Measurements from ENCODE around the gene SLC4A1AP. TPM values are rescaled to one million over a fixed set of nuclear protein-coding genes. Genes with fewer than 3 reads are reported as not detected.

SLC4A1AP gene
- total and polyA plus RNA-seq, 2 donors (not counting 1 experiment from before 2014, with no cell fraction given) = 8.9 to 23.1 TPM

DNA sequence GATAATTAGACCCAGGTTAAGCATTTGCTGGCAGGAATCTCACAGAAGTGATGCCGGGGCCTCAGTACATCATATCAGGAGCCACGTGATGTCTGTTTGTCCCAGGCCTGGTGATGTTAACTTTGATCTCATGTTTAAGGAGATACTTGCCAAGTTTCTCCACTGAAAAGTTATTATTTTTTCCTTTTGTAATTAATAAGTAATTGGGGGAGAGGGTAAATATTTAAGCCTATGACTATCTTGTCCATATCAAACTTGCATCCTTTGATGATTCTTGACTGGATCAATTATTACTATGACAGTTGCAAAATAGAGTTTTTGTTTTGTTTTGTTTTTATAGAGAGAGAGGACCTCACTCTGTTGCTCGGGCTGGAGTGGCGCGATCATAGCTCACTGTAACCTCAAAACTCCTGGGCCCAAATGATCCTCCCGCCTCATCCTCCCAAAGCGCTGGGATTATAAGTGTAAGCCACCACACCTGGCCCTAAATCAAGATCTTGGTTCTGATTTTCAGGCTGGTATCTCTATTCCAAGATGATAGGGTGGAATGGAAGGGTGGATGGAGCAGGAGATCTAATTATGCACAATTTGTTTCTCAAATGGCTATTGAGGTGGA, 46.4 kb downstream of the SLC4A1AP start:
- Histone ChIP-seq H3K9me3 (ENCODE audit: control extremely low read depth in 1 of 3, control insufficient read depth in 2 of 3, insufficient read depth in 1 of 3, low read length in 2 of 3) (peaks cover 0 to 1% (median 0%) of the 10 kb centered on the region in 3 donors), H3K79me2 (ENCODE audit: control insufficient read depth, insufficient read depth, low read length) (no peaks in the 10 kb centered on the region), H3K4me1 (ENCODE audit: control insufficient read depth in 2 of 2, insufficient read depth in 2 of 2, low read length in 2 of 2) (peaks cover 1 to 2% of the 10 kb centered on the region in 2 donors), H3K27ac (ENCODE audit: low read length in 2 of 2) (no peak overlapping the region), H3K4me3 (ENCODE audit: control extremely low read depth in 1 of 5, extremely low read depth in 1 of 5, insufficient read depth in 1 of 5, low read depth in 2 of 5, low read length in 4 of 5) (no peak overlapping the region), H2AFZ (ENCODE audit: insufficient read depth, low read depth, low read length, poor library complexity, severe bottlenecking) (no peak overlapping the region), H3K9ac (ENCODE audit: low read length) (no peak overlapping the region), H3K27me3 (replicated peaks in 1 of 4; ENCODE audit: control extremely low read depth in 1 of 4, control insufficient read depth in 3 of 4, insufficient read depth in 4 of 4, low read length in 3 of 4) (peaks cover 0 to 6% (median 0%) of the 10 kb centered on the region in 4 experiments), H4K20me1 (ENCODE audit: control insufficient read depth, insufficient read depth, low read length, poor library complexity, severe bottlenecking) (no peaks in the 10 kb centered on the region), H3K36me3 (replicated peaks in 1 of 2; ENCODE audit: control extremely low read depth in 1 of 2, control insufficient read depth in 1 of 2, extremely low read depth in 1 of 2, insufficient read depth in 2 of 2, low read length in 1 of 2) (no peaks in the 10 kb centered on the region), H3K4me2 (replicated peaks; ENCODE audit: low read depth, low read length, poor library complexity, severe bottlenecking) (no peak overlapping the region)
- CTCF ChIA-PET = no interaction called here
- H3K4me3 Mint-ChIP-seq = no peak overlapping the region
- ATAC-seq (ENCODE audit: low read depth) = no peak
- H3K9me3 Mint-ChIP-seq (ENCODE audit: insufficient read depth) = no peaks in the 10 kb centered on the region
- peaks cover 7% of the 10 kb centered on the region for H3K4me1 Mint-ChIP-seq
- intact Hi-C loops (cut with micrococcal nuclease) = no loop called here
- POLR2A ChIA-PET = no interaction called here
- TF ChIP-seq EZH2 (IDR thresholded peaks at IDR 0.05; ENCODE audit: borderline replicate concordance, insufficient read depth, low read depth, low read length, poor library complexity, severe bottlenecking) = no peak
- TF ChIP-seq, protein P1, sequence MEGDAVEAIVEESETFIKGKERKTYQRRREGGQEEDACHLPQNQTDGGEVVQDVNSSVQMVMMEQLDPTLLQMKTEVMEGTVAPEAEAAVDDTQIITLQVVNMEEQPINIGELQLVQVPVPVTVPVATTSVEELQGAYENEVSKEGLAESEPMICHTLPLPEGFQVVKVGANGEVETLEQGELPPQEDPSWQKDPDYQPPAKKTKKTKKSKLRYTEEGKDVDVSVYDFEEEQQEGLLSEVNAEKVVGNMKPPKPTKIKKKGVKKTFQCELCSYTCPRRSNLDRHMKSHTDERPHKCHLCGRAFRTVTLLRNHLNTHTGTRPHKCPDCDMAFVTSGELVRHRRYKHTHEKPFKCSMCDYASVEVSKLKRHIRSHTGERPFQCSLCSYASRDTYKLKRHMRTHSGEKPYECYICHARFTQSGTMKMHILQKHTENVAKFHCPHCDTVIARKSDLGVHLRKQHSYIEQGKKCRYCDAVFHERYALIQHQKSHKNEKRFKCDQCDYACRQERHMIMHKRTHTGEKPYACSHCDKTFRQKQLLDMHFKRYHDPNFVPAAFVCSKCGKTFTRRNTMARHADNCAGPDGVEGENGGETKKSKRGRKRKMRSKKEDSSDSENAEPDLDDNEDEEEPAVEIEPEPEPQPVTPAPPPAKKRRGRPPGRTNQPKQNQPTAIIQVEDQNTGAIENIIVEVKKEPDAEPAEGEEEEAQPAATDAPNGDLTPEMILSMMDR (IDR thresholded peaks at IDR 0.05) = no peak
- DNase-seq = no peak
- peaks cover 31% of the 10 kb centered on the region for H3K27me3 Mint-ChIP-seq
- WGBS (ENCODE audit: insufficient coverage) = 93% methylated on average over 2 of the region's 7 CpGs
- H3K27ac Mint-ChIP-seq = no peak overlapping the region

DNA sequence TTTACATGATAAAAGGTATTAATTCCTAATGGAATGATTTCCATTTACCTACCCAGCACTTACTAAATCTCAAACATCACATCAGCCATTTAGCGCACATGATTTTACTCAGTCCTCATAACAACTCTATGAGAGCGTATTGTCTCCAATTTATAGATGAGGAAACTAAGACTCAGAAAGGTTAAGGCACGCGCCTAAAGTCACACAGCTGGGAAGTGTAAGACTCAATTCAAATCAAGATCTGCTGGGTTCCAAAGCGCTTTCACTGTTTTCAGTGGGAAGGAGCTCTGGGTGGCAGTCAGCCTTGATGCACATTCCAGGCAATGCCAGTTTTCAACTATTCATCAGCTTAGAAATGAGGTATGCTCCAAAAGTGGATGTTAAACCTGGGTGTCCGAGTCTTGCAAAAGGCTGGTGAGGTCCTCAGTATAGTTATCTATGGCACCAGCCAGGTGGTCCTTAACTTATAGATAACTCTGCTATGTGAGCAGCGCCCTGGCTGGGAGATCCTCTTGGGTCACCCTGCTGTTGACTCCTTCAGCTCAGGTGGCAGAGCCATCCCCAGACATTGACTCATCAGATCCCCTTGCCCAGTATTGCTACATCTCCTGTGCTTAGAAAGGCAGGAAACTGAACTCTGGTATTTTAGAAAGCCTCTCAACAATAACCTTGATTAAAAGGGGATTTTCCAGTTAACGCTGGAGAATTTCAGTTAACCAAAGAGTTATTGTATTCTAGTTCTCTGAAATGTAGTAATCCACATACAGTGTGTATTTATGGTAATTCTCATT, 47.1 kb downstream of the SLC4A1AP start:
- Mint-ChIP-seq H3K27me3 (peaks cover 31% of the 10 kb centered on the region), H3K27ac (no peak overlapping the region), H3K9me3 (ENCODE audit: insufficient read depth) (no peaks in the 10 kb centered on the region), H3K4me3 (no peak overlapping the region), H3K4me1 (peaks cover 7% of the 10 kb centered on the region)
- Histone ChIP-seq H3K4me3 (ENCODE audit: control extremely low read depth in 1 of 5, extremely low read depth in 1 of 5, insufficient read depth in 1 of 5, low read depth in 2 of 5, low read length in 4 of 5) (no peak overlapping the region), H2AFZ (ENCODE audit: insufficient read depth, low read depth, low read length, poor library complexity, severe bottlenecking) (no peak overlapping the region), H3K27me3 (replicated peaks in 1 of 4; ENCODE audit: control extremely low read depth in 1 of 4, control insufficient read depth in 3 of 4, insufficient read depth in 4 of 4, low read length in 3 of 4) (peaks cover 0 to 9% (median 0%) of the 10 kb centered on the region in 4 experiments), H3K79me2 (ENCODE audit: control insufficient read depth, insufficient read depth, low read length) (no peaks in the 10 kb centered on the region), H4K20me1 (ENCODE audit: control insufficient read depth, insufficient read depth, low read length, poor library complexity, severe bottlenecking) (no peaks in the 10 kb centered on the region), H3K36me3 (replicated peaks in 1 of 2; ENCODE audit: control extremely low read depth in 1 of 2, control insufficient read depth in 1 of 2, extremely low read depth in 1 of 2, insufficient read depth in 2 of 2, low read length in 1 of 2) (no peaks in the 10 kb centered on the region), H3K4me2 (replicated peaks; ENCODE audit: low read depth, low read length, poor library complexity, severe bottlenecking) (no peak overlapping the region), H3K4me1 (ENCODE audit: control insufficient read depth in 2 of 2, insufficient read depth in 2 of 2, low read length in 2 of 2) (peaks cover 4 to 5% of the 10 kb centered on the region in 2 donors), H3K9me3 (ENCODE audit: control extremely low read depth in 1 of 3, control insufficient read depth in 2 of 3, insufficient read depth in 1 of 3, low read length in 2 of 3) (peaks cover 0 to 1% (median 0%) of the 10 kb centered on the region in 3 donors), H3K27ac (ENCODE audit: low read length in 2 of 2) (no peak overlapping the region), H3K9ac (ENCODE audit: low read length) (no peak overlapping the region)
- DNase-seq = no peak
- no peak for TF ChIP-seq EZH2 (IDR thresholded peaks at IDR 0.05; ENCODE audit: borderline replicate concordance, insufficient read depth, low read depth, low read length, poor library complexity, severe bottlenecking)
- TF ChIP-seq, protein P1 (IDR thresholded peaks at IDR 0.05) = no peak
- CTCF ChIA-PET = interaction anchor here (2.9 kb wide), 1 partner anchor 13 kb away, joined by 10 read pairs; no protein-coding TSS in a partner anchor
- intact Hi-C loops (cut with micrococcal nuclease) = no loop called here
- POLR2A ChIA-PET = no interaction called here
- 97% methylated on average over 3 of the region's 8 CpGs for WGBS (ENCODE audit: insufficient coverage)
- no peak for ATAC-seq (ENCODE audit: low read depth)
